HepG2 (cell line): ENCODE measurements around the gene SIRT6. TPM values are rescaled to one million over a fixed set of nuclear protein-coding genes. Genes with fewer than 3 reads are reported as not detected.
A peak's percentile ranks its signal among the peaks of the same experiment; 100 is the strongest.

Experiments used
- HDAC6 ChIP-seq: fragments of 200-600 bp; sonication (generic); IDR thresholded peaks from 2 replicates; pipeline ENCODE4 v1.7.0; 2017; ENCODE audit warnings: mild to moderate bottlenecking, antibody characterized with exemption, low read length, low read depth
- HINFP ChIP-seq: sonication (generic); formaldehyde crosslinking; IDR thresholded peaks from 2 replicates; pipeline ENCODE4 v1.4.0; 2020; ENCODE audit warnings: low read depth, mild to moderate bottlenecking, missing genetic modification reagents
- HOXA9 ChIP-seq: sonication (generic); formaldehyde crosslinking; IDR thresholded peaks from 2 replicates; pipeline ENCODE4 v1.8.1; 2022; ENCODE audit warnings: missing genetic modification reagents, mild to moderate bottlenecking, moderate library complexity, borderline replicate concordance
- JDP2 ChIP-seq: sonication (generic); formaldehyde crosslinking; IDR thresholded peaks from 2 replicates; pipeline ENCODE4 v1.8.1; 2022; ENCODE audit warnings: missing genetic modification reagents, borderline replicate concordance
- KDM4B ChIP-seq: sonication (generic); formaldehyde crosslinking; IDR thresholded peaks from 2 replicates; pipeline ENCODE4 v1.4.0; 2020; ENCODE audit warnings: missing genetic modification reagents
- MIER2 ChIP-seq: IDR thresholded peaks from 2 replicates; pipeline ENCODE4 v1.6.1; 2016; ENCODE audit warnings: missing biosample characterization, missing genetic modification reagents
- NFE2 ChIP-seq: sonication (generic); formaldehyde crosslinking; IDR thresholded peaks from 2 replicates; pipeline ENCODE4 v1.4.0; 2020; ENCODE audit warnings: missing genetic modification reagents
- NFIB ChIP-seq: sonication (generic); formaldehyde crosslinking; IDR thresholded peaks from 2 replicates; pipeline ENCODE4 v1.9.0; 2021; ENCODE audit warnings: missing genetic modification reagents, mild to moderate bottlenecking, borderline replicate concordance
- NFYC ChIP-seq: IDR thresholded peaks from 2 replicates; pipeline ENCODE4 v1.6.1; 2016; ENCODE audit warnings: missing genetic modification reagents, missing compliant biosample characterization
- RBFOX2 ChIP-seq: fragments of 200-400 bp; formaldehyde crosslinking; IDR thresholded peaks from 2 replicates; pipeline ENCODE4 v1.6.1; 2017; ENCODE audit warnings: low read depth, mild to moderate bottlenecking, low read length
- SIN3A ChIP-seq: IDR thresholded peaks from 2 replicates; pipeline ENCODE4 v1.6.1; 2011; ENCODE audit warnings: low read depth, mild to moderate bottlenecking, control low read depth, low read length, borderline replicate concordance
- SP5 ChIP-seq: IDR thresholded peaks from 2 replicates; pipeline ENCODE4 v1.6.1; 2016; ENCODE audit warnings: low read depth, borderline replicate concordance
- SRSF4 ChIP-seq: fragments of 200-400 bp; formaldehyde crosslinking; IDR thresholded peaks from one replicate; pipeline ENCODE4 v1.6.1; 2018; ENCODE audit warnings: mild to moderate bottlenecking, low read depth, low read length, moderate library complexity; ENCODE audit not compliant: poor library complexity, severe bottlenecking
- THAP9 ChIP-seq: sonication (generic); formaldehyde crosslinking; IDR thresholded peaks from 2 replicates; pipeline ENCODE4; 2020; ENCODE audit warnings: missing genetic modification reagents, mild to moderate bottlenecking, borderline replicate concordance
- ZBTB25 ChIP-seq: IDR thresholded peaks from 2 replicates; pipeline ENCODE4 v1.6.1; 2018; ENCODE audit warnings: missing genetic modification reagents
- ZBTB26 ChIP-seq: IDR thresholded peaks from 2 replicates; pipeline ENCODE4 v1.6.1; 2016; ENCODE audit warnings: missing compliant biosample characterization, missing genetic modification reagents, borderline replicate concordance
- ZBTB38 ChIP-seq: sonication (generic); formaldehyde crosslinking; IDR thresholded peaks from 2 replicates; pipeline ENCODE4 v1.5.1; 2020; ENCODE audit warnings: mild to moderate bottlenecking, missing genetic modification reagents
- ZGPAT ChIP-seq: IDR thresholded peaks from 2 replicates; pipeline ENCODE4 v1.6.1; 2016; ENCODE audit warnings: mild to moderate bottlenecking
- ZNF274 ChIP-seq: sonication (generic); formaldehyde crosslinking; IDR thresholded peaks from 2 replicates; pipeline ENCODE4 v1.5.1; 2020; ENCODE audit warnings: mild to moderate bottlenecking, missing genetic modification reagents
- ZNF30 ChIP-seq: sonication (generic); formaldehyde crosslinking; IDR thresholded peaks from 2 replicates; pipeline ENCODE4 v1.5.0; 2020; ENCODE audit warnings: mild to moderate bottlenecking, missing genetic modification reagents
- ZNF776 ChIP-seq: sonication (generic); formaldehyde crosslinking; IDR thresholded peaks from 2 replicates; pipeline ENCODE4 v1.4.0; 2020; ENCODE audit warnings: mild to moderate bottlenecking, missing genetic modification reagents
- ZSCAN31 ChIP-seq: sonication (generic); formaldehyde crosslinking; IDR thresholded peaks from 2 replicates; pipeline ENCODE4 v1.5.0; 2020; ENCODE audit warnings: low read depth, mild to moderate bottlenecking, missing genetic modification reagents
- polyA plus RNA-seq, 8 experiments: library from polyadenylated mRNA; depleted of rRNA in 3 of 8; stranded (reverse) in 7 of 8; unstranded in 1 of 8; fragments of >200 nt; fragmentation: Illumina TruSeq in 4 of 8; extraction: Trizol in 4 of 8; gene quantifications; 2 replicates each; pipeline versions ENCODE4 v1.2.1 to v1.2.3, GENCODE V29; 2011 to 2016; ENCODE audit warnings: low read depth in 4 of 8, missing spikeins in 1 of 8, mixed read lengths in 1 of 8; ENCODE audit not compliant: insufficient read depth in 1 of 8
- total RNA-seq, 5 experiments: library from RNA; depleted of rRNA; stranded (reverse); fragments of >200 nt; fragmentation: Illumina TruSeq; extraction: Trizol; gene quantifications; 2 replicates each; pipeline ENCODE4 v1.2.3, GENCODE V29; 2016; ENCODE audit warnings: low read depth in 1 of 5

SIRT6 gene
- total and polyA plus RNA-seq, 2 of the 13 experiments (the other 11 are each of a cell fraction or from before 2014, with no cell fraction given) = 11.0 to 18.4 TPM

- peak; percentile 89; the same call in 1 of the 2 replicates for TF ChIP-seq SIN3A
- peak; percentile 93 for TF ChIP-seq ZGPAT (CRISPR knock-in tag)
- TF ChIP-seq KDM4B = peak; percentile 87
- peak; percentile 73 for TF ChIP-seq SP5 (CRISPR knock-in tag)
- TF ChIP-seq JDP2 (CRISPR knock-in tag) = no peak
- TF ChIP-seq NFE2 (CRISPR knock-in tag) = no peak
- peak; percentile 80 for TF ChIP-seq MIER2 (CRISPR knock-in tag)
- peak; percentile 97 for TF ChIP-seq THAP9
- TF ChIP-seq ZBTB26 (CRISPR knock-in tag) = no peak; the same call in 1 of the 2 replicates
- TF ChIP-seq HOXA9 = no peak
- TF ChIP-seq HINFP (CRISPR knock-in tag) = no peak
- peak; percentile 41 for TF ChIP-seq NFYC (CRISPR knock-in tag)
- peak; percentile 82; the same call in 1 of the 2 replicates for TF ChIP-seq ZBTB38 (CRISPR knock-in tag)
- peak; percentile 93 for TF ChIP-seq ZBTB25 (CRISPR knock-in tag)
- TF ChIP-seq HDAC6 = no peak
- TF ChIP-seq ZNF274 (CRISPR knock-in tag) = peak; percentile 87
- TF ChIP-seq ZNF776 (CRISPR knock-in tag) = peak; percentile 34; the same call in 1 of the 2 replicates
- TF ChIP-seq RBFOX2 = peak; percentile 88
- no peak for TF ChIP-seq ZSCAN31
- no peak for TF ChIP-seq ZNF30
- TF ChIP-seq NFIB (CRISPR knock-in tag) = no peak
- no peak for TF ChIP-seq SRSF4
Measured at GRCh38 chr19:4182084-4182810, at the start of gene SIRT6, which contains the start of gene ANKRD24 (continued).
